GM20431 (cell line): ENCODE results near the gene PARP4.
"Not testable (repeated sequence)": the region's sequence is repeated elsewhere in the genome, so short reads cannot be mapped to it uniquely, and the experiment has no call there.

Experiments used
- in situ Hi-C: fragments of 300-500 bp; cut with MseI, MboI; formaldehyde crosslinking; loops from one replicate; pipeline ENCODE4 v1.15.0; 2020; ENCODE audit warnings: low sequenced_read_pairs; ENCODE audit not compliant: unreplicated experiment

The PARP4 gene

GRCh38 chr13:24381541-24382265 lies 130.9 kb downstream of the PARP4 start:
- in situ Hi-C loops: no loop called here

GRCh38 chr13:24380881-24381280 lies 131.7 kb downstream of the PARP4 start:
- in situ Hi-C loops: not testable (repeated sequence)

- in situ Hi-C loops: not testable (repeated sequence)
These were observed 132.4 kb downstream of the PARP4 start for GRCh38 chr13:24380227-24380626.

GRCh38 chr13:24371273-24371672 lies 141.3 kb downstream of the PARP4 start:
- in situ Hi-C loops: not testable (repeated sequence)
